ENCODE data around the gene CARMIL1. TPM values are rescaled to one million over a fixed set of nuclear protein-coding genes. Genes with fewer than 3 reads are reported as not detected.

The CARMIL1 gene
- total RNA-seq, 3 donors from 2014 or later, result 23.6 to 53.0 (median 33.5) TPM

GRCh38 chr6:25446830-25447569 lies 167.8 kb downstream of the CARMIL1 start:
- H3K27me3 ChIP-seq, result no peaks in the 10 kb centered on the region
- DNase-seq (ENCODE audit: low spot score in 2 of 2), result no peak
- no peak overlapping the region for H3K4me3 ChIP-seq
- no peak overlapping the region for H3K27ac ChIP-seq
- H3K36me3 ChIP-seq, result no peaks in the 10 kb centered on the region
- H3K4me1 ChIP-seq, result no peaks in the 10 kb centered on the region
- H3K9me3 ChIP-seq, result no peaks in the 10 kb centered on the region
- TF ChIP-seq POLR2AphosphoS5 (IDR thresholded peaks at IDR 0.05) (no peak), CTCF (IDR thresholded peaks at IDR 0.05) (no peak), POLR2A (IDR thresholded peaks at IDR 0.05) (no peak)
- intact Hi-C loops (cut with DNase I; ENCODE audit: low total_unique reads), result no loop called here

GRCh38 chr6:25447570-25447929 lies 168.4 kb downstream of the CARMIL1 start:
- Histone ChIP-seq H3K4me1 (no peaks in the 10 kb centered on the region), H3K9me3 (no peaks in the 10 kb centered on the region), H3K4me3 (no peak overlapping the region), H3K36me3 (no peaks in the 10 kb centered on the region), H3K27me3 (no peaks in the 10 kb centered on the region), H3K27ac (no peak overlapping the region)
- TF ChIP-seq POLR2AphosphoS5 (IDR thresholded peaks at IDR 0.05) (no peak), CTCF (IDR thresholded peaks at IDR 0.05) (no peak), POLR2A (IDR thresholded peaks at IDR 0.05) (no peak)
- no peak for DNase-seq (ENCODE audit: low spot score in 2 of 2)
- intact Hi-C loops (cut with DNase I; ENCODE audit: low total_unique reads), result no loop called here

- Histone ChIP-seq H3K9me3 (no peaks in the 10 kb centered on the region), H3K36me3 (no peaks in the 10 kb centered on the region), H3K27ac (no peak overlapping the region), H3K4me1 (no peaks in the 10 kb centered on the region), H3K4me3 (no peak overlapping the region), H3K27me3 (no peaks in the 10 kb centered on the region)
- no peak for TF ChIP-seq POLR2A (IDR thresholded peaks at IDR 0.05)
- TF ChIP-seq CTCF (IDR thresholded peaks at IDR 0.05), result no peak
- no peak for TF ChIP-seq POLR2AphosphoS5 (IDR thresholded peaks at IDR 0.05)
- DNase-seq (ENCODE audit: low spot score in 2 of 2), result no peak
- intact Hi-C loops (cut with DNase I; ENCODE audit: low total_unique reads), result no loop called here
Observed at GRCh38 chr6:25448965-25449538, 169.9 kb downstream of the CARMIL1 start.

GRCh38 chr6:25449774-25450173 lies 170.6 kb downstream of the CARMIL1 start:
- Histone ChIP-seq H3K27ac (no peak overlapping the region), H3K9me3 (no peaks in the 10 kb centered on the region), H3K4me1 (no peaks in the 10 kb centered on the region), H3K36me3 (no peaks in the 10 kb centered on the region), H3K4me3 (no peak overlapping the region), H3K27me3 (no peaks in the 10 kb centered on the region)
- TF ChIP-seq POLR2A (IDR thresholded peaks at IDR 0.05) (no peak), CTCF (IDR thresholded peaks at IDR 0.05) (no peak), POLR2AphosphoS5 (IDR thresholded peaks at IDR 0.05) (no peak)
- no peak for DNase-seq (ENCODE audit: low spot score in 2 of 2)
- intact Hi-C loops (cut with DNase I; ENCODE audit: low total_unique reads), result no loop called here

- TF ChIP-seq CTCF (IDR thresholded peaks at IDR 0.05) (no peak), POLR2AphosphoS5 (IDR thresholded peaks at IDR 0.05) (no peak), POLR2A (IDR thresholded peaks at IDR 0.05) (no peak)
- no peaks in the 10 kb centered on the region for H3K36me3 ChIP-seq
- H3K27me3 ChIP-seq, result no peaks in the 10 kb centered on the region
- H3K4me3 ChIP-seq, result no peak overlapping the region
- H3K9me3 ChIP-seq, result no peaks in the 10 kb centered on the region
- no peaks in the 10 kb centered on the region for H3K4me1 ChIP-seq
- H3K27ac ChIP-seq, result no peak overlapping the region
- DNase-seq (ENCODE audit: low spot score in 2 of 2), result no peak
- intact Hi-C loops (cut with DNase I; ENCODE audit: low total_unique reads), result no loop called here
Observed at GRCh38 chr6:25450469-25451198, 171.5 kb downstream of the CARMIL1 start.

Data from breast epithelium (tissue), 4 donors.